ENCODE results near the gene LRP1B.

Gene LRP1B

GRCh38 chr2:140905083-140905781 is 1225.6 kb downstream of the LRP1B start:
- no peak for DNase-seq (ENCODE audit: low spot score)
- no peak for TF ChIP-seq CTCF (IDR thresholded peaks at IDR 0.05; ENCODE audit: extremely low read depth, missing control alignments)

GRCh38 chr2:140895378-140895777 is 1235.4 kb downstream of the LRP1B start:
- no peak for DNase-seq (ENCODE audit: low spot score)
- TF ChIP-seq CTCF (IDR thresholded peaks at IDR 0.05; ENCODE audit: extremely low read depth, missing control alignments): no peak

- no peak for DNase-seq (ENCODE audit: low spot score)
- TF ChIP-seq CTCF (IDR thresholded peaks at IDR 0.05; ENCODE audit: extremely low read depth, missing control alignments): no peak
Observed at GRCh38 chr2:140893685-140894084, 1237.1 kb downstream of the LRP1B start.

- TF ChIP-seq CTCF (IDR thresholded peaks at IDR 0.05; ENCODE audit: extremely low read depth, missing control alignments): no peak
- no peak for DNase-seq (ENCODE audit: low spot score)
Observed at GRCh38 chr2:140892911-140893637, 1237.7 kb downstream of the LRP1B start.

- no peak for DNase-seq (ENCODE audit: low spot score)
- TF ChIP-seq CTCF (IDR thresholded peaks at IDR 0.05; ENCODE audit: extremely low read depth, missing control alignments): no peak
Observed at GRCh38 chr2:140892436-140892835, 1238.4 kb downstream of the LRP1B start.

GRCh38 chr2:140891614-140892212 is 1239.1 kb downstream of the LRP1B start:
- TF ChIP-seq CTCF (IDR thresholded peaks at IDR 0.05; ENCODE audit: extremely low read depth, missing control alignments): no peak
- DNase-seq (ENCODE audit: low spot score): no peak

All from GM20000 (cell line).